Hepatocyte (in vitro differentiated cells): Measurements from ENCODE around the gene INO80.

ENCODE experiments used
- EZH2 ChIP-seq: fragments of 200-600 bp; sonication (generic); IDR thresholded peaks from 2 replicates; pipeline ENCODE4 v1.6.1; 2016; ENCODE audit warnings: antibody characterized with exemption, mild to moderate bottlenecking, borderline replicate concordance
- TF ChIP-seq, protein P1 (sequence below): fragments of 200-600 bp; sonication (generic); IDR thresholded peaks from 2 replicates; pipeline ENCODE4 v1.5.1; 2016; ENCODE audit warnings: antibody characterized with exemption, mild to moderate bottlenecking; ENCODE audit not compliant: poor library complexity

DNA sequence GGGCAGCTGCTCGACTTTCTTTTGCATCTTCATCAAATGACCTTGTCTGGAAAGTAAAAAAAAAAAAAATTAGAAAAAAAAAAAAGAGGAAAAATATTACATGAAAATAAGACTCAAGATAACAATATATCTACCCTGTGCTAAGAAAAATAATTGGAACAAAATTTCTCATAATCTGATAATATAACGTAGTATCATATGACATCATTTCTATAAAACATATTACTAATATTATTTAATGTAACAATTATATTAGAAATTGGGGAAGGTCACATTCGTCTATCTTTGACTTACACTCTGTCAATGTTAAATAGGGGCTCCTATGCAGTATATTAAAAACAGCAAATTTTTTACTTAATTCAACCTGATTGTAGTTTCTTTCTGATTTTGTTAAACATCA lies 44.1 kb downstream of the INO80 start:
- TF ChIP-seq, protein P1, sequence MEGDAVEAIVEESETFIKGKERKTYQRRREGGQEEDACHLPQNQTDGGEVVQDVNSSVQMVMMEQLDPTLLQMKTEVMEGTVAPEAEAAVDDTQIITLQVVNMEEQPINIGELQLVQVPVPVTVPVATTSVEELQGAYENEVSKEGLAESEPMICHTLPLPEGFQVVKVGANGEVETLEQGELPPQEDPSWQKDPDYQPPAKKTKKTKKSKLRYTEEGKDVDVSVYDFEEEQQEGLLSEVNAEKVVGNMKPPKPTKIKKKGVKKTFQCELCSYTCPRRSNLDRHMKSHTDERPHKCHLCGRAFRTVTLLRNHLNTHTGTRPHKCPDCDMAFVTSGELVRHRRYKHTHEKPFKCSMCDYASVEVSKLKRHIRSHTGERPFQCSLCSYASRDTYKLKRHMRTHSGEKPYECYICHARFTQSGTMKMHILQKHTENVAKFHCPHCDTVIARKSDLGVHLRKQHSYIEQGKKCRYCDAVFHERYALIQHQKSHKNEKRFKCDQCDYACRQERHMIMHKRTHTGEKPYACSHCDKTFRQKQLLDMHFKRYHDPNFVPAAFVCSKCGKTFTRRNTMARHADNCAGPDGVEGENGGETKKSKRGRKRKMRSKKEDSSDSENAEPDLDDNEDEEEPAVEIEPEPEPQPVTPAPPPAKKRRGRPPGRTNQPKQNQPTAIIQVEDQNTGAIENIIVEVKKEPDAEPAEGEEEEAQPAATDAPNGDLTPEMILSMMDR: no peak
- no peak for TF ChIP-seq EZH2
